GM23338 (cell line): Measurements from ENCODE around the gene TJP1. TPM values are rescaled to one million over a fixed set of nuclear protein-coding genes. Genes with fewer than 3 reads are reported as not detected.

ENCODE experiments used
- ATAC-seq: fragments of 200-7000 bp; cut with Tn5 transposase; 3 replicates; pipeline ENCODE4 v1.9.1; 2020
- DNase-seq: peaks from one replicate; pipeline ENCODE4 v3.0.0-alpha.2; 2015; ENCODE audit warnings: low spot score
- H2AFZ ChIP-seq: fragments of 200-600 bp; sonication (generic); 2 replicates; pipeline ENCODE4 v1.8.0; 2016; ENCODE audit warnings: antibody characterized with exemption, mild to moderate bottlenecking, moderate library complexity
- H3F3A ChIP-seq: fragments of 200-600 bp; sonication (generic); replicated peaks from 2 replicates; pipeline ENCODE4 v1.8.0; 2017; ENCODE audit warnings: antibody characterized with exemption, mixed run types, low read depth
- H3K27ac ChIP-seq: fragments of 200-600 bp; sonication (generic); 2 replicates; pipeline ENCODE4 v1.6.1; 2016; ENCODE audit warnings: low read depth
- H3K27me3 ChIP-seq: fragments of 200-600 bp; sonication (generic); 2 replicates; pipeline ENCODE4 v1.8.0; 2016; ENCODE audit warnings: mild to moderate bottlenecking, mixed run types, moderate library complexity; ENCODE audit not compliant: insufficient read depth
- H3K36me3 ChIP-seq: fragments of 200-600 bp; sonication (generic); 2 replicates; pipeline ENCODE4 v1.8.0; 2016; ENCODE audit warnings: mild to moderate bottlenecking; ENCODE audit not compliant: insufficient read depth
- H3K4me1 ChIP-seq: fragments of 200-600 bp; sonication (generic); 2 replicates; pipeline ENCODE4 v1.8.0; 2016; ENCODE audit warnings: mild to moderate bottlenecking, moderate library complexity; ENCODE audit not compliant: insufficient read depth
- H3K4me2 ChIP-seq: fragments of 200-600 bp; sonication (generic); 2 replicates; pipeline ENCODE4 v1.7.1; 2017; ENCODE audit warnings: mixed run types
- H3K4me3 ChIP-seq: fragments of 200-600 bp; sonication (generic); 2 replicates; pipeline ENCODE4 v1.6.1; 2016; ENCODE audit warnings: mixed run types
- H3K79me2 ChIP-seq: fragments of 200-600 bp; sonication (generic); replicated peaks from 2 replicates; pipeline ENCODE4 v1.8.0; 2017; ENCODE audit warnings: mild to moderate bottlenecking; ENCODE audit not compliant: insufficient read depth
- H3K9me2 ChIP-seq: fragments of 200-600 bp; sonication (generic); 2 replicates; pipeline ENCODE4 v1.8.0; 2017; ENCODE audit not compliant: insufficient read depth
- H4K20me1 ChIP-seq: fragments of 200-600 bp; sonication (generic); replicated peaks from 2 replicates; pipeline ENCODE4 v1.8.0; 2017; ENCODE audit warnings: mild to moderate bottlenecking; ENCODE audit not compliant: insufficient read depth
- H3K27ac Mint-ChIP-seq: 2 replicates; pipeline ENCODE4 v1.8.0; 2020; ENCODE audit warnings: inconsistent platforms, mild to moderate bottlenecking, moderate library complexity, mixed read lengths
- H3K27me3 Mint-ChIP-seq: 3 replicates; pipeline ENCODE4 v1.8.0; 2022; ENCODE audit warnings: low read depth, mild to moderate bottlenecking, moderate library complexity, mixed read lengths, inconsistent platforms; ENCODE audit not compliant: insufficient read depth, poor library complexity
- H3K36me3 Mint-ChIP-seq: 3 replicates; pipeline ENCODE4 v1.8.0; 2021; ENCODE audit warnings: low read depth, mild to moderate bottlenecking, inconsistent platforms, moderate library complexity, mixed read lengths
- H3K4me1 Mint-ChIP-seq: 3 replicates; pipeline ENCODE4 v1.8.0; 2020; ENCODE audit warnings: mild to moderate bottlenecking, inconsistent platforms, mixed read lengths
- H3K4me3 Mint-ChIP-seq: 3 replicates; pipeline ENCODE4 v1.8.0; 2021; ENCODE audit warnings: moderate library complexity, mild to moderate bottlenecking, inconsistent platforms, mixed read lengths
- H3K9me3 Mint-ChIP-seq: 3 replicates; pipeline ENCODE4 v1.8.0; 2020; ENCODE audit warnings: moderate library complexity, mild to moderate bottlenecking, inconsistent platforms, mixed read lengths
- CREB1 ChIP-seq: fragments of 250-450 bp; sonication (Bioruptor Pico); IDR thresholded peaks from 2 replicates; pipeline ENCODE4 v1.5.0; 2020; ENCODE audit warnings: low read depth, mild to moderate bottlenecking, moderate library complexity
- CTCF ChIP-seq, 2 experiments: fragments of 200-600 bp in 1 of 2; sonication (generic) in 1 of 2; conservative IDR thresholded peaks; 2 replicates each; pipeline versions ENCODE4 v1.5.1 to v1.6.1; 2016 to 2017; ENCODE audit warnings: antibody characterized with exemption in 2 of 2, low read depth in 2 of 2, mild to moderate bottlenecking in 2 of 2, moderate library complexity in 1 of 2
- EZH2 ChIP-seq: fragments of 200-600 bp; sonication (generic); IDR thresholded peaks from one replicate; pipeline ENCODE4 v1.8.0; 2017; ENCODE audit warnings: antibody characterized with exemption, mild to moderate bottlenecking, low read depth; ENCODE audit not compliant: unreplicated experiment
- EZH2phosphoT487 ChIP-seq: fragments of 200-600 bp; sonication (generic); IDR thresholded peaks from one replicate; pipeline ENCODE4 v1.8.1; 2018; ENCODE audit warnings: antibody characterized with exemption; ENCODE audit not compliant: unreplicated experiment
- NANOG ChIP-seq: IDR thresholded peaks from 2 replicates; pipeline ENCODE4 v1.6.1; 2016; ENCODE audit warnings: antibody characterized with exemption, borderline replicate concordance
- POLR2AphosphoS5 ChIP-seq: IDR thresholded peaks from 2 replicates; pipeline ENCODE4 v1.6.1; 2016; ENCODE audit warnings: antibody characterized with exemption, low read depth
- REST ChIP-seq: IDR thresholded peaks from one replicate; pipeline ENCODE4 v1.6.1; 2018; ENCODE audit warnings: antibody characterized with exemption; ENCODE audit not compliant: unreplicated experiment
- STAT1 ChIP-seq: IDR thresholded peaks from one replicate; pipeline ENCODE4 v1.6.1; 2016; ENCODE audit warnings: antibody characterized with exemption; ENCODE audit not compliant: unreplicated experiment
- ZNF462 ChIP-seq: fragments of 250-450 bp; sonication (Bioruptor Pico); IDR thresholded peaks from 2 replicates; pipeline ENCODE4 v1.5.0; 2020; ENCODE audit warnings: mild to moderate bottlenecking, moderate library complexity
- polyA plus RNA-seq: library from polyadenylated mRNA; unstranded; fragments of >200 nt; fragmentation: Nextera tagmentation; extraction: Ambion mirVana; gene quantifications from 2 replicates; pipeline ENCODE4 v1.2.1, GENCODE V29; 2016
- total RNA-seq: library from RNA; depleted of rRNA; stranded (reverse); fragments of >200 nt; shearing (Covaris generic); gene quantifications from 2 replicates; pipeline ENCODE4 v1.2.3, GENCODE V29; 2014

The TJP1 gene
- total and polyA plus RNA-seq, 2 experiments from 2014 or later, result 76.2 to 116 TPM

- TF ChIP-seq CTCF (conservative IDR thresholded peaks at IDR 0.05; ENCODE audit: low read depth in 2 of 2) (no peak), STAT1 (no peak), EZH2 (no peak), CREB1 (CRISPR knock-in tag) (no peak), REST (no peak)
These were observed 37.9 kb upstream of the TJP1 start (continued) for GRCh38 chr15:29859973-29860715.

GRCh38 chr15:29859293-29859692 is 37.0 kb upstream of the TJP1 start:
- no peak overlapping the region for H3K4me2 ChIP-seq
- TF ChIP-seq NANOG (no peak), POLR2AphosphoS5 (no peak), ZNF462 (CRISPR knock-in tag) (no peak), EZH2phosphoT487 (no peak), STAT1 (no peak)

More at GRCh38 chr15:29859293-29859692, 37.0 kb upstream of the TJP1 start:
- H3K4me1 ChIP-seq, result peaks cover 17% of the 10 kb centered on the region
- H3F3A ChIP-seq, result no peaks in the 10 kb centered on the region
- H3K27ac Mint-ChIP-seq, result no peak overlapping the region
- no peak for DNase-seq
- no peak overlapping the region for H3K4me3 Mint-ChIP-seq
- H3K27me3 ChIP-seq, result no peaks in the 10 kb centered on the region
- no peak overlapping the region for H3K27ac ChIP-seq
- H3K9me3 Mint-ChIP-seq, result no peaks in the 10 kb centered on the region
- peaks cover 11% of the 10 kb centered on the region for H3K4me1 Mint-ChIP-seq
- H3K36me3 Mint-ChIP-seq, result no peaks in the 10 kb centered on the region
- H2AFZ ChIP-seq, result no peak overlapping the region; the same call in 1 of the 2 replicates
- H3K4me3 ChIP-seq, result no peak overlapping the region
- ATAC-seq, result no peak
- no peaks in the 10 kb centered on the region for H4K20me1 ChIP-seq
- H3K79me2 ChIP-seq, result no peaks in the 10 kb centered on the region
- peaks cover 2% of the 10 kb centered on the region for H3K27me3 Mint-ChIP-seq
- H3K36me3 ChIP-seq, result no peaks in the 10 kb centered on the region
- H3K9me2 ChIP-seq, result no peaks in the 10 kb centered on the region
